Thymus (tissue), 11 donors: Measurements from ENCODE around the gene FIBCD1. TPM values are rescaled to one million over a fixed set of nuclear protein-coding genes. Genes with fewer than 3 reads are reported as not detected.

ENCODE experiments used
- DNase-seq, 9 donors: peaks; one replicate each; pipeline ENCODE4 v3.0.0-alpha.2; 2013; ENCODE audit warnings: low spot score in 9 of 9, low read depth in 6 of 9, missing footprints in 1 of 9
- H3K27ac ChIP-seq, 2 donors: one replicate each; pipeline ENCODE4 v1.5.1; 2013; ENCODE audit warnings: control low read depth in 1 of 2, low read depth in 1 of 2, low read length in 1 of 2, mild to moderate bottlenecking in 1 of 2, moderate library complexity in 1 of 2
- H3K27me3 ChIP-seq, 2 donors: one replicate each; pipeline ENCODE4 v1.5.1; 2013; ENCODE audit warnings: low read length in 1 of 2; ENCODE audit not compliant: control insufficient read depth in 2 of 2, insufficient read depth in 1 of 2
- H3K36me3 ChIP-seq, 2 donors: one replicate each; pipeline ENCODE4 v1.5.1; 2013; ENCODE audit warnings: low read length in 1 of 2, mild to moderate bottlenecking in 1 of 2, moderate library complexity in 1 of 2; ENCODE audit not compliant: control insufficient read depth in 2 of 2, insufficient read depth in 2 of 2
- H3K4me1 ChIP-seq, 2 donors: one replicate each; pipeline ENCODE4 v1.5.1; 2013; ENCODE audit warnings: low read length in 2 of 2; ENCODE audit not compliant: control insufficient read depth in 2 of 2, insufficient read depth in 2 of 2
- H3K4me3 ChIP-seq, 2 donors: one replicate each; pipeline ENCODE4 v1.5.1; 2013; ENCODE audit warnings: low read length in 2 of 2, control low read depth in 1 of 2, mild to moderate bottlenecking in 1 of 2
- H3K9me3 ChIP-seq, 2 donors: one replicate each; pipeline ENCODE4 v1.5.1; 2013; ENCODE audit warnings: low read length in 1 of 2, mild to moderate bottlenecking in 1 of 2; ENCODE audit not compliant: control insufficient read depth in 2 of 2, insufficient read depth in 1 of 2
- WGBS: extraction: QIAGEN DNeasy Blood & Tissue Kit; methylation state at CpG from one replicate; pipeline ENCODE4 v1.1.7; 2013; 5-methylcytosine and 5-hydroxymethylcytosine counted together
- polyA plus RNA-seq: library from polyadenylated mRNA; stranded (reverse); fragments of 200-250 nt; gene quantifications from one replicate; pipeline ENCODE4 v1.2.3, GENCODE V29; 2013
- total RNA-seq: library from RNA; stranded (reverse); fragments of 120-200 nt; gene quantifications from one replicate; pipeline ENCODE4 v1.2.4, GENCODE V29; 2013
- donor health status: healthy.

The FIBCD1 gene
- total and polyA plus RNA-seq, 2 donors: 0.05 to 0.09 TPM

DNA sequence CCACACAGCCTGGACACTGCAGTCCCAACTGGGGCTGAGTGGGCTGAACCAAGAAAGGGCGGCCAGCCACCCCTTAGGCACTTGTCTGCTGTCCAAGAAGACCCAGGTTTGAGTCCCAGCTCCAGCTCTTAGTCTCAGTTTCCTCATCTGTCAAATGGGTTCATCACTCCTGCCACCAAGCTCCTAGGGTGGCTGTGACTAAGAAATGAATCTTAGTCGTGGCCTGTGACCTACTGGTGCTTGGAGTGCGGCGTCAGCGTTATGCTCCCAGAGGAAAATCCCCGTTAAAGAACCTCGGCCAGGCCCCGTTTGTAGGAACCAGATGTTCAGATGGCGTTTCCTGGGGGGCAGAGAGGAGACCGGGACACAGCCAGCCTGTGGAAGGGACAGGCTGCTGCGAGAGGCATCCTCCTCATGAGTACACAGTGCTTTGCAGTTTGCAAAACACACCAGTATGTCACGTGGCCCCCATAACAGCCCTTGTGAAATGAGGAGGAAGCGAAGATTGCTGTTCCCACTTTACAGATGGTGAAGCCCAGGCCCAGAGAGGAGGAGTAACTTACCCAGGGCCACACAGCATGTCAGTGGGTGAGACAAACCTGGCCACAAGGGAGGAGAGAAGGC lies 3.3 kb downstream of the FIBCD1 start:
- H3K4me1 ChIP-seq: no peaks in the 10 kb centered on the region
- DNase-seq: no peak
- no peaks in the 10 kb centered on the region for H3K9me3 ChIP-seq
- H3K27ac ChIP-seq: no peak overlapping the region
- WGBS: 91% methylated on average over 13 of the region's 13 CpGs
- H3K36me3 ChIP-seq: no peaks in the 10 kb centered on the region
- no peak overlapping the region for H3K4me3 ChIP-seq
- H3K27me3 ChIP-seq: peaks cover 53 to 96% of the 10 kb centered on the region in 2 donors

DNA sequence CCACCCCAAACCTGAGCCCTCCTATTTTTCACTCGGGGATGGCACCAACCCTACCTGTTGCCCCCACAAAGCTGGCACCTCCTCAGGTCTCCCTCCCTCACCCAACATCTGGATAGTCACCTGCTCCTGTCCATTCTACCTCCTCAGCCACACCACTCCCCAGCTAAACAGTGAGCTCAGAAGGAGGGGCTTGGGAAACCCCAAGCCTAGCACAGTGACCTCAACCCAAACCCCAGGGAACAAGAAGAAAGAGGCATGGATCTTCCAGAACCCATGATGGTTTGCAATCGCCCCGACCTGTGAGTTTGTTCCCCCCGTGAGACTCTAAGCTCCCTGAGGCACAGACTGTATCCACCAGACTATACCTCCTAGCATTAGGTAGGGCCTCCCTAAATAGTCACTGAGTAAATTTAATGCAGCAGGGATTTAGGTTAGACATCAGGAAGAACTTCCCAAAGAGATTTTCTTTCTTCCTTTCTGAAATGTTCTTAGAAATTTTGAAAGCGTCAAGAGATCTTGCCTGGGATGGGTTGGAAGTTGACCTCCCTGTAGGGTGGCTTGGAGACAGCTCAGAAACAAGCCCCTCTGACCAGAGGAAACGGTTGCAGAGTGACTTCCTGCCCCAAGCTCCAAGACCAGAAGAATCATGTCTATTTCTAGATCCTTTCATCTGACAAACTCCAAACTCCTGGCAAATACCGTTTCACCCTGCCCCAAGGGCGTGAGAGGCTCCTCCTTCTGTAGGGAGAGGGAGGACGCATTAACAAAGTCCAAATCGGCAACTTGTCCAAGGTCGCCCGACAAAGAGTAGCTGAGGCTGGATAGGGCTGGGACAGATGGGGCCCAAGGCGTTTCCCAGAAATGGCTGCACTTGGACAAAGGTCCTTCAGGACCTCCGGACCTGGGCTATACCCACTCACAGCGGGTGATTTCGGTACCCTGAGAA lies 4.1 kb downstream of the FIBCD1 start:
- no peak overlapping the region for H3K27ac ChIP-seq
- no peak overlapping the region for H3K4me3 ChIP-seq
- H3K9me3 ChIP-seq: no peaks in the 10 kb centered on the region
- WGBS: 76% methylated on average over 16 of the region's 16 CpGs
- no peak for DNase-seq
- H3K4me1 ChIP-seq: no peaks in the 10 kb centered on the region
- no peaks in the 10 kb centered on the region for H3K36me3 ChIP-seq
- H3K27me3 ChIP-seq: peaks cover 45 to 88% of the 10 kb centered on the region in 2 donors

DNA sequence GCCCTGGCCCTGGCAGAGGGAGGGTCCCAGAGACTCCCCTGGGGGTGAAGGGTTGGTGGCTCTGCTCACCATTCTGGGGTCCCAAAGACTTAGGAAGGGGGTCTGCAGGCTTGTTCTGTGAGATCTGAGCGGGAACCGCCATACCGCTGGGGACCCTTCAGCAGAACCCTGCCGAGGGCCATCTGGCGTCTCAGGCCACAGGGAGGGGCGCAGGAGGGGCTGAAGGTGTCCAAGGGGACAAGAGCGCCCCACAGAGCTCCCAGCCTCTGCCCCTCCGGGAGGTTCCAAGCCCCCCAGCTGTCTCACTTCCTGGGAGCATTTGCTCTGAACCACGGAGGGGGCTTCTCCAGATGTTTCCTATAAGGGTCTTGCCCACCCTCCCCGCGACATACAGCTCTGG lies 4.8 kb downstream of the FIBCD1 start:
- peaks cover 38 to 81% of the 10 kb centered on the region in 2 donors for H3K27me3 ChIP-seq
- no peaks in the 10 kb centered on the region for H3K4me1 ChIP-seq
- WGBS: 75% methylated on average over 11 of the region's 11 CpGs
- no peak for DNase-seq
- no peak overlapping the region for H3K27ac ChIP-seq
- H3K36me3 ChIP-seq: no peaks in the 10 kb centered on the region
- no peaks in the 10 kb centered on the region for H3K9me3 ChIP-seq
- H3K4me3 ChIP-seq: no peak overlapping the region

DNA sequence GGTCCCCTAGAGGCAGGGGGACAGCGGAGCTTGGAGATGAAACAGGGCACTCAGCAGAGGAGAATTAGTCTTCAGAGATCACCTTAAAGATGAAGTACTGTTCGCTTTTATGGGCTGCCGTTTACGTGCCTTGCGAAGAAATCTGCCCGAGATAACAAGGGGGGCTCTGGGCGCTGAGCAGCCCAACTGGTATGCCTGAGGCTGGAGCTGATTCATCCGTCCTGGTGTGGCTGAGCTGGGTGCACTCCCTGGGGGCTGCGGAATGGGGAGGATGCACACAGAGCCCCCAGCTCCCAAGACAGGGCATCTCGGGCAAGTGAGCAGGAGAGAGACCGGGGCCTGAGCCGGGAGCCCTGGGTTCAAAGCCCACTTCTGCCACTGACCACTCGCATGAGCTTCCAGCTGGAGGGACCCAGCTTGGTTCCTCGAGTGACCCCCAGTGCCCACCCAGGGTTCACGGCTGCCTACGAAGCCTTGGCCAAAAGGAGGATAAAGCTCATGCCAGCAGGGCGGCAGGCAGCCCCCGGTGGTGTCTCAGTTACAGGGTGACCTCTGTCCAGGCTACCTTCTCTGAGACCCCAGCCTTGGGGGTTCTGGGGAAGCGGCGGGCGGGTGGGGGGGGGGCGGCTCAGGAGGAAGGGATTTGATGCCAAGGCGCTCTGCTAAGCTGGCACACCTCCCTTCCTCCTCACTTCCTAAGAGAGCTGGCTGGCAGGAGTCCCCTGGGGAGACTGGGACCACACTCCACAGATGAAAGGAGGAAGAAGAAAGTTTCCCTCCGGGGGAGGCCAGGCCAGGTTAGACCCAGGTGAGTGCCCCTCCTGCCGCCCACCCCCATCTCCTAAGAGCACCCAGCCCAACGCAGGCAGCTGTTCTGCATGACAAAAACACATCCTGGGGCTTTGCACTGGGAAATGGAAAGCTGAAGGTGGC lies 5.7 kb downstream of the FIBCD1 start:
- no peak overlapping the region for H3K27ac ChIP-seq
- WGBS: 36% methylated on average over 26 of the region's 26 CpGs
- peaks cover 29 to 73% of the 10 kb centered on the region in 2 donors for H3K27me3 ChIP-seq
- DNase-seq: no peak
- no peak overlapping the region for H3K4me3 ChIP-seq
- H3K4me1 ChIP-seq: no peaks in the 10 kb centered on the region
- no peaks in the 10 kb centered on the region for H3K9me3 ChIP-seq
- no peaks in the 10 kb centered on the region for H3K36me3 ChIP-seq

DNA sequence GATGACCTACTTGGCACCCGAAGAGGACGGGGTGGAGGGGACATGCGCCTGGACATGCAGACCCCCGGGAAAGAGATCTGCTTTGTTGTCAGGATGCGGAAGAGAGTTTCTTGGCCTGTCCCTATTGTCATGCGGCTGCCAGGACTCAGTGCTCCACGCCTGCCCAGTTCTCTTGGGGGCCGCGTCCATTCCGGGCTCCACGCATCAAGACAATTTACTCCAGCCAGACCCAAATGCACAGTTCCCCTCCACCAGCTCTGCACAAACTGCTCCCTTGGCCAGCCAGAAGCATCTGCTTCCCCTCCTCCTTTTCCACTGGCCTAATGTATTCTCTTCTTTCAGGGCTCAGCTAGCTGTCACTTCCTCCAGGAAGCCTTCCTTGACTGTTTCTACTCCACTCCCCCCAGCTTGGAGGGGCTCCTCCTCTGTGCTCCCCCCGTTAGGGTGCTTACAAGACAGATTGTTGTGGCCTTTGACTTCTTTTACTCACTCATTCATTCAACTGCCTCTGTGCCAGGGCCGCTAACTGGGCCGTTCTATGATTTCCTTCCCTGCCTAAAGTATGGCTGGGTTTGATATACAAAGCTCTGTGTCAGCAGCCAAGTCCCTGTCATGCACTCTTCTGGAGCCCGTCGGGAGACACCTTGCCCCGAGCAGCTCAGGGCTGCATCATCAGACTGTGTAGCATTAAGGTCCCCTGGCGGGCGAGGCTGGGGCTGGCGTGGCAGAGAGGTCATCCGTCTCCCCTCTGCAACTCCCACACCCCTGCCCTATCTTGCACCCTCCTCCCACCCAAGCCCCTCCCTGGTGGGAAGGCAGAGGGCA lies 6.6 kb downstream of the FIBCD1 start:
- H3K9me3 ChIP-seq: no peaks in the 10 kb centered on the region
- H3K4me1 ChIP-seq: no peaks in the 10 kb centered on the region
- peaks cover 20 to 64% of the 10 kb centered on the region in 2 donors for H3K27me3 ChIP-seq
- no peak overlapping the region for H3K27ac ChIP-seq
- H3K4me3 ChIP-seq: no peak overlapping the region
- WGBS: 56% methylated on average over 21 of the region's 21 CpGs
- DNase-seq: no peak
- H3K36me3 ChIP-seq: no peaks in the 10 kb centered on the region

DNA sequence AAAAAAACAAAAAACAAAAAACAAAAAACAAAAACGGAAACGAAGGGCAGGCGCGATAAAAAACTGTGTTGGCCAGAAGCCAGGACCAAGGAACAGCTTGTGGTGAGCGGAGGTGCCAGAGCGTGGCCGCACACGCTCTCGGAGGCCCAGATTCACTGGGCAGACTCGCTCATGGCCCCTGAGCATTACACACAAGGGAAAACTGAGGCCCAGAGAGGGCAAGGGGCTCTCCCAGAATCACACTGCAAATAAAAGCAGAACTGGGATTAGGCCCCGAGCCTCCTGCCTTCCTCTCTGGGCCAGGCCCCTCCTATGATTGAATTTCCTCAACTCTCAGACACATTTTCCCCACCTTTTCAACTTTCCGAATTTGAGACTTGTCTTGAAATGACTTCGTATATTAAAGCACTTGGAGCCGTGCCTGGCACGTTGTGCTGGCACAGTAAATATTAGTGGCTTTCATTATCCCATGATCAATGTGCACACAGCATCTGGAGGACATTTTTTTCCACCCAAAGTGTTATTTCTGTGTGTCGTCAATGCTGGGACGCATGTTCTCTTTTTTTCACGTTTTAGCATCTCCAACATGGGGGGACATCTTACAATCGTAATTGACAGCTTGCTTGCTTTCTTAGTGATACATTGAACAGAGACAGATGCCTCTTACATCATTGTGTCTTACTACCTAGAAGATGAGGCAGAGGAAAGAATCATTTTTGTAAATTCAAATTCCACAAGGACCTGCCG lies 7.4 kb downstream of the FIBCD1 start:
- H3K27me3 ChIP-seq: peaks cover 12 to 56% of the 10 kb centered on the region in 2 donors
- WGBS: 80% methylated on average over 20 of the region's 20 CpGs
- no peak overlapping the region for H3K27ac ChIP-seq
- DNase-seq: no peak
- H3K4me3 ChIP-seq: no peak overlapping the region
- no peaks in the 10 kb centered on the region for H3K4me1 ChIP-seq
- H3K9me3 ChIP-seq: no peaks in the 10 kb centered on the region
- H3K36me3 ChIP-seq: no peaks in the 10 kb centered on the region

DNA sequence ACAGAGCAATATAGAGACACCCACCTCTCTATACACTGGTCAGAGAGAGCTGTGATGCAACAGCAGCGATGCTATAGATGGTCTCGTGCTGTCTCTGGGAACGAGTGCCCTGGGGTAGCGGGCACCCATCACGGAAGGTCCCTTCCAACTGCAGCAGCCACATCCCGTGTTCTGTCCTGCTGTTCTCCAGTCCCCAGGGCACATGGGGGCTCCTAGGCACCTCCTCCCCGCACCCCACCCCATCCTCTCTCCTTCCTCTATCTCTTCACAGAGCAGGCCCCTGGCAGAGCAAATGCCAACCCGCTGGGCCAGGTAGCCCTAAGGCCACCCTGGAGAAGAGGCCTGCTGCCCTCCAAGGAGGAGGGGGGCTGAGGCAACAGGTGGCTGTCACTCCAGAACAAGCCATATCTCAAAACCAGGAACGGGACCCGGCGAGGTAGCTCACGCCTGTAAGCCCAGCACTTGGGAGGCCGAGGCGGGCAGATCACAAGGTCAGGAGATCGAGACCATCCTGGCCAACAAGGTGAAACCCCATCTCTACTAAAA lies 8.2 kb downstream of the FIBCD1 start:
- peaks cover 11 to 51% of the 10 kb centered on the region in 2 donors for H3K27me3 ChIP-seq
- H3K4me1 ChIP-seq: no peaks in the 10 kb centered on the region
- 95% methylated on average over 15 of the region's 15 CpGs for WGBS

More for the DNA sequence above, 8.2 kb downstream of the FIBCD1 start:
- Histone ChIP-seq H3K27ac (no peak overlapping the region), H3K36me3 (no peaks in the 10 kb centered on the region), H3K9me3 (no peaks in the 10 kb centered on the region), H3K4me3 (no peak overlapping the region)
- DNase-seq: no peak
